ENCODE data around the gene CGRRF1.

- TF ChIP-seq POLR2A (IDR thresholded peaks at IDR 0.05) (no peak), CTCF (IDR thresholded peaks at IDR 0.05) (no peak)
Observed at GRCh38 chr14:54537651-54538050, 27.9 kb downstream of the CGRRF1 start.

Data from testis (tissue), 2 donors.